Peyer's patch (tissue), 4 donors: ENCODE measurements around the gene LRG1. TPM values are rescaled to one million over a fixed set of nuclear protein-coding genes. Genes with fewer than 3 reads are reported as not detected.

ENCODE experiments used
- DNase-seq, 3 donors: peaks; one replicate each; pipeline ENCODE4 v3.0.0-alpha.2; 2017 to 2019
- H3K27ac ChIP-seq, 4 donors: fragments of 200-600 bp; sonication (generic); one replicate each; pipeline ENCODE4 v1.5.1; 2016 to 2019
- H3K27me3 ChIP-seq, 2 donors: fragments of 200-600 bp; sonication (generic); one replicate each; pipeline ENCODE4 v1.5.1; 2019
- H3K36me3 ChIP-seq, 3 donors: fragments of 200-600 bp; sonication (generic); one replicate each; pipeline ENCODE4 v1.5.1; 2016 to 2019
- H3K4me1 ChIP-seq, 4 donors: fragments of 200-600 bp; sonication (generic); one replicate each; pipeline ENCODE4 v1.5.1; 2016 to 2019
- H3K4me3 ChIP-seq, 4 donors: fragments of 200-600 bp; sonication (generic); 1 replicate in 3 of 4; 2 replicates in 1 of 4; pipeline ENCODE4 v1.5.1; 2016 to 2019; ENCODE audit warnings: mild to moderate bottlenecking in 1 of 4
- H3K9me3 ChIP-seq, 4 donors: fragments of 200-600 bp; sonication (generic); one replicate each; pipeline ENCODE4 v1.5.1; 2016 to 2019; ENCODE audit warnings: mild to moderate bottlenecking in 1 of 4
- CTCF ChIP-seq, 6 experiments: fragments of 450-650 bp in 4 of 6; fragments of 200-600 bp in 2 of 6; sonication (generic) in 1 of 6; IDR thresholded peaks; one replicate each; pipeline ENCODE4 v1.5.1; 2017 to 2019; ENCODE audit warnings: antibody characterized with exemption in 6 of 6, mild to moderate bottlenecking in 3 of 6, moderate library complexity in 1 of 6
- POLR2A ChIP-seq, 2 donors: fragments of 450-650 bp; IDR thresholded peaks; one replicate each; pipeline ENCODE4 v1.5.1; 2017; ENCODE audit warnings: antibody characterized with exemption in 2 of 2, mild to moderate bottlenecking in 2 of 2, moderate library complexity in 2 of 2
- total RNA-seq, 4 donors: library from RNA; depleted of rRNA; stranded (reverse); fragments of >200 nt; gene quantifications; one replicate each; pipeline ENCODE4 v1.1.0, GENCODE V29; 2016

The LRG1 gene
- total RNA-seq, 4 donors from 2014 or later: 1.7 to 3.5 (median 3.0) TPM

DNA sequence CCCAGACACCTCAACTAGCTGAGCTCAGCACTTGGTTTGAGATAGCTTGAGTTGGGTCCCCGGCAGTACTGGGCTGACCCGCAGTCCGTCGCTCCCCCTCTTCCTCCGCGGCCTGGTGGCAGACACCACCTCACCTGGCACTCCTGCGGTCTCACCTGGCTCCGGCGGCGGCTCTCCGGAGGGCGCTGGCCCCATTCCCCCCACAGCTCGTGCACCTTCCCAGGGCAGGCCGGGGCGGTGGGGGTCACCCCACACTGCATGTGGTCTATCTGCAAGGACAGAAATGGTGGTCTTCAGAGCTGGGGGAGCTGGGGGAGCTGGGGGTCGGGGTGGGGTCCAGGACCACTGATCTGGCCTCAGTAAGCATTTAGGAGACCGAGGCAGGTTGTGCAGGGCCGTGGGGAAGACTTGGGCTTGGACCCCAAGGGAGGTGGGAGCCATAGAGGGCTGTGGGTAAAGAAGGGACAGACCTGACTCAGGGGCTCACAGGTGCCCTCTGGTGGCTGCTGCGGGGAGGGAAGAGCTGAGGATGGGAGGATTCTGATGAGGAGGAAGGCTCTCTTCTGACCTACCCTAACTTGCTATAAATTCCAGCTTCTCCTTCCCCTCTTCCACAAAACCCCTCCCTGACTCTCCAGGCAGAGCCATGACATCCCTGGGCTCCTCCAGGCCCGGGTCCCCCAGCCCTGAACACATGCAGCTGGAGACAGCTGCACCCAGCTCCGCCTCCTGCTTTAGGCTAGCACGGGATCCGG lies 14.9 kb downstream of the LRG1 start:
- Histone ChIP-seq H3K4me1 (no peaks in the 10 kb centered on the region), H3K4me3 (no peak overlapping the region), H3K9me3 (no peaks in the 10 kb centered on the region), H3K36me3 (no peaks in the 10 kb centered on the region), H3K27ac (no peak overlapping the region), H3K27me3 (no peaks in the 10 kb centered on the region)
- no peak for TF ChIP-seq POLR2A (IDR thresholded peaks at IDR 0.05)
- peak; percentile 28 to 69 (median 48) for TF ChIP-seq CTCF (IDR thresholded peaks at IDR 0.05)
- DNase-seq: peak; percentile 59 to 81 (median 72)

GRCh38 chr19:4523306-4524110 lies 16.3 kb downstream of the LRG1 start:
- peaks cover 0 to 7% (median 0%) of the 10 kb centered on the region in 4 donors for H3K4me1 ChIP-seq
- peak; percentile 25 to 72 (median 62) for DNase-seq
- no peaks in the 10 kb centered on the region for H3K36me3 ChIP-seq
- H3K4me3 ChIP-seq: no peak overlapping the region
- no peak overlapping the region for H3K27ac ChIP-seq
- no peak for TF ChIP-seq POLR2A (IDR thresholded peaks at IDR 0.05)
- peak in 4 of 6 experiments; percentile 45 to 57 (median 52) for TF ChIP-seq CTCF (IDR thresholded peaks at IDR 0.05)
- H3K27me3 ChIP-seq: no peaks in the 10 kb centered on the region
- H3K9me3 ChIP-seq: no peaks in the 10 kb centered on the region

DNA sequence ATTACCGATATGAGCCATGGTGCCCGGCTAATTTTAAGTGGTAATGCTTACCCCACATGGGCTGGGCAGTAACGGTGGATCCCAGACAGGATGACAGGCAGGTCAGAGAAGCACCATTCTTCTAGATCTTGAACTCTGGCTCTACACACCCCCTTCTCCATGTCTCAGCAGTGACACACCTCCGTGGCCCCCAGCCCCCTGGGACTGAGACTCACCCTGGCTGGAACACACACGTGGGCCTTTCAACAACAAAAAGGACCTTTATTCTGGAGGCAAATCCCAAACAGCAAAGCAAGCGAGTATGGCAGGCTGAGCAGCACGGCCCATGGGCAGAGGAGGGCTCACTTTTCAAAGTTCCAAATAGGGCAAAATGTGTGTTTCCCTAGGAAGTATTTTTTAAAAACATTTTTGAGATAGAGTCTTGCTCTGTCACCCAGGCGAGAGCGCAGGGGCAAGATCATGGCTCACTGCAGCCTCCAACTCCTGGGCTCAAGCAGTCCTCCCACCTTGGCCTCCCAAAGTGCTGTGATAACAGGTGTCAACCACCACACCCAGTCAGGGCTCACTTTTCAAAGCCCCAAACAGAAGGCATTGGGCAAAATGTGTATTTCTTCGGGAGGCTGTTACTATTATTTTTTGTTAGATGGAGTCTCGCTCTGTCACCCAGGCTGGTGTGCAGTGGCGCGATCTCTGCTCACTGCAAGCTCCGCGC lies 17.4 kb downstream of the LRG1 start:
- Histone ChIP-seq H3K4me3 (no peak overlapping the region), H3K27ac (no peak overlapping the region), H3K36me3 (no peaks in the 10 kb centered on the region), H3K4me1 (peaks cover 0 to 7% (median 0%) of the 10 kb centered on the region in 4 donors), H3K9me3 (no peaks in the 10 kb centered on the region), H3K27me3 (no peaks in the 10 kb centered on the region)
- TF ChIP-seq POLR2A (IDR thresholded peaks at IDR 0.05): no peak
- no peak for TF ChIP-seq CTCF (IDR thresholded peaks at IDR 0.05)
- no peak for DNase-seq

- H3K36me3 ChIP-seq: no peaks in the 10 kb centered on the region
- TF ChIP-seq CTCF (IDR thresholded peaks at IDR 0.05) (no peak), POLR2A (IDR thresholded peaks at IDR 0.05) (no peak)
- no peak for DNase-seq
- no peaks in the 10 kb centered on the region for H3K27me3 ChIP-seq
- no peak overlapping the region for H3K4me3 ChIP-seq
- H3K4me1 ChIP-seq: peaks cover 0 to 7% (median 0%) of the 10 kb centered on the region in 4 donors
- no peak overlapping the region for H3K27ac ChIP-seq
- no peaks in the 10 kb centered on the region for H3K9me3 ChIP-seq
Observed at GRCh38 chr19:4521888-4522242, 18.0 kb downstream of the LRG1 start.

GRCh38 chr19:4521170-4521887 lies 18.5 kb downstream of the LRG1 start:
- no peak overlapping the region for H3K27ac ChIP-seq
- no peak for DNase-seq

More at GRCh38 chr19:4521170-4521887, 18.5 kb downstream of the LRG1 start:
- H3K4me3 ChIP-seq: no peak overlapping the region
- H3K9me3 ChIP-seq: no peaks in the 10 kb centered on the region
- no peaks in the 10 kb centered on the region for H3K36me3 ChIP-seq
- TF ChIP-seq POLR2A (IDR thresholded peaks at IDR 0.05) (no peak), CTCF (IDR thresholded peaks at IDR 0.05) (no peak)
- H3K4me1 ChIP-seq: peaks cover 0 to 7% (median 0%) of the 10 kb centered on the region in 4 donors
- no peaks in the 10 kb centered on the region for H3K27me3 ChIP-seq
